C1 segment of cervical spinal cord (tissue), 14 donors: ENCODE results near the gene SCN5A.

Experiments used
- DNase-seq, 14 donors: peaks; one replicate each; lab custom pipeline; 2025; lab: John Stamatoyannopoulos, UW

The SCN5A gene

DNA sequence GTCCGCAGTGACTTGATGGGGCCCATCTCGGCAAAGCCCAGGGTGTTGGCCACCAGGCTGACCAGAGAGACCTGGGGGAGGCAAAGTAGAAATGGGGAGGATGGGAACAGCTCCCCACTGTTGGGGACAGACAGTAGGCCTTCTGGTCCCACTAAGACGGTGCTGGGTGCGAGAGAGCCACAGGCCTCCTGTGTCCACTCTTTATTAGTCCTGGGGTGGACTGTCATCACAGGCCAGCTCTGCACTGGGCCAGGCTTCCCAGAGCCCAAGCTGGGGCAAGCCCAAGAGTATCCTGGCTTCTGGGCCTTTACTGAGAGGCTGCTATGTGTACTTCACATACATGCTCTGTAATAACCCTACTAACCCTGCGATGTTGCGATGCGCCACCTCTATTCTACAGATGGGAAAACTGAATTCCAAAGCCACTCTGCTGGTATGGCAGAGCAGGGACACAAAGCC is 87.0 kb downstream of the SCN5A start:
- no peak for DNase-seq

DNA sequence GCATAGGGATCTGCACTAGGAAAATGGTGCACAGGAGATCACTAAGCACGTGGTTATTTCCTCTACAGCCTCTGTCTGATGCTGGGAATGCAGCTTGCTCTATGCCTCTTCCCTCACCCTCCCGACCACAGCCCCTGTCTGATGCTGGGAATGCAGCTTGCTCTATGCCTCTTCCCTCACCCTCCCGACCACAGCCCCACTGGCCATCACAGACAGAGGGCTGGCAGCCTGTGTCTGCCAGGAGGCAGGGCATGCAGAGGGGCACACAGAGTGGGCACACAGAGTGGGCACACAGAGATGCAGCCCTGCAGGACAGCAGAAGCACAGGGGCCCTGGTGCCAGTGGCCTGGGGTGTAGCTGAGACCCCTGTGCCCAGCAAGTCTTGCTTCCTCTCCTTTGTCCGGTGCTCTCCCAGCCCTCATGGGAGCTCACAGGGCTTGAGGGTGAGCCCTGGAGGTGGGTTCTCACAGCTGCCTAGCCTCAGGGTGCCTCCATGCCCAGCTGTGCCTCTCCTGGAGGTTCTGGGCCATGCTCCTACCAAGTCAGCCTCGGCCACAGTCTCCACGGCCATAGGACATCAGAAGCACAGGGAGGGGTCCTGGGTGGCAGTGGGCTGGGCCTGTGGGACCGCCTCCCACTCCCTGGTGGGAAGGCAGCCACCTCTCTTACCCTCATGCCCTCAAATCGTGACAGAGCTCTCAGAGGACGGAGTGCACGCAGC is 87.6 kb downstream of the SCN5A start:
- DNase-seq = no peak

DNA sequence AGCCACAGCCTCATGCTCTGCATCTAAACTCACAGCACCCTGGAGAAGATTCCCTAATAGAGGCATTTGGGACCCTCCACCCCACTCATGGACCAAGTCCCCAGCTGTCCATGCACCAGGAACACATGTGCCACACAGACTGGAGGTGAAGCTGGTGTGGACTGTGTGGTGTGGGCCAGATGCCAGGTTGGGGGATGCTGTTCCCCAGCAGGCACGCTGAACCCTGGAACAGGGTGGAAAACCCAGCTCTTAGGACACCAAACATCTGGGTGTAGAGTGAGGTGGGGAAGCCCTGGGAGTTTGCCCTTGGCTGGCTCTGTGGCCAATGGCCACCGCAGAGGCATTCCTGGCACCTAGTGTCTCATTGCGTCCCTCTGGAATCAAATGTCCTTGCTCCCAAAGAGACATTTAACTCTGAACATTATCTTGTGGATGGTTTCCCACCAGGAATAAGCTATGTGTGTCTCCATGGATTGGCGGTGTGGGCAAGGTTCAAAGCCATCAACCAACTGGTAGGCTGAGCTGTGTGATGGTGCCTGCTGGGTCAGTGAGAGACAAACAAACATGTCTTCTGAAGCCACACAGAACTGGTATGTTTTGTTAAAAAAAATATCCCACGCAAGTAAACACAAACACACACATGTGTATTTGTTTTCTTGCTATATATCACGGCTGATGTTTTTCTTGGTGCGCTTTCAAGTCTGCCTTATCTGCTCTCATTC is 88.3 kb downstream of the SCN5A start:
- no peak for DNase-seq

DNA sequence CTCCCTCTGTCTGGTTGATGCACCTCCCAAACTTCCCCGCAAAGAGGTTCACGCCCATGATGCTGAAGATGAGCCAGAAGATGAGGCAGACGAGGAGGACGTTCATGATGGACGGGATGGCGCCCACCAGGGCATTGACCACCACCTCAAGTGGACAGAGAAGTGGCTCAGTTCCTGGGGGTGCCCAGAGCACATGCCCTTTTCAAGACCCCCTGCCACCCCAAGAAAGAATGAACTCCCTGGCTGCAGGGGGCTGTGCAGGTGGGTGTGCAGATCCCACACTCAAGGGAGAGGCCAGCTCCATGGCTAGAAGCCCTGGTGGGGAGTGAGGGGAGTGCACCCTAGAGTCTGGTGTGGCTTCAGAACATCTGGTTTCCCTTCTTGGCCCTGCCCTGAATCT is 89.2 kb downstream of the SCN5A start:
- DNase-seq = no peak

DNA sequence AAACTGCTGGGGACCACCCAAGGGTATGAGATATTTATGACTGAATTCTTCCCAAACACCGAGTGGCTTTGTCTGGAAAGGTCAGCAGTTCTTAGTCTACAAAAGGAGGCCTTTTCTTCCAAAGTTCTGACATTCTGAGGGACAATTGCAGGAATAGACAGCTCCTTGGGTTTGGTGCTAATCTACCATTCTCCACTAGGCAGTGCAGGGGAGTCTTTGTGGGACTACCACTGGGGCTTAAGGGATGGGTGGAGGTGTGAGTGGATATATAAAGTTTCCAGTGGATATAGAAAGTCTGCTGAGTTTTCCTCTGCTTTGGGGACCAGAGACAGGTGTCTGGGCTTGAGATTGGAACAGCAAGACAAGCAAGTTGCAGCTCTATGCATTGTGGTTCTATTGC is 90.6 kb downstream of the SCN5A start:
- no peak for DNase-seq

DNA sequence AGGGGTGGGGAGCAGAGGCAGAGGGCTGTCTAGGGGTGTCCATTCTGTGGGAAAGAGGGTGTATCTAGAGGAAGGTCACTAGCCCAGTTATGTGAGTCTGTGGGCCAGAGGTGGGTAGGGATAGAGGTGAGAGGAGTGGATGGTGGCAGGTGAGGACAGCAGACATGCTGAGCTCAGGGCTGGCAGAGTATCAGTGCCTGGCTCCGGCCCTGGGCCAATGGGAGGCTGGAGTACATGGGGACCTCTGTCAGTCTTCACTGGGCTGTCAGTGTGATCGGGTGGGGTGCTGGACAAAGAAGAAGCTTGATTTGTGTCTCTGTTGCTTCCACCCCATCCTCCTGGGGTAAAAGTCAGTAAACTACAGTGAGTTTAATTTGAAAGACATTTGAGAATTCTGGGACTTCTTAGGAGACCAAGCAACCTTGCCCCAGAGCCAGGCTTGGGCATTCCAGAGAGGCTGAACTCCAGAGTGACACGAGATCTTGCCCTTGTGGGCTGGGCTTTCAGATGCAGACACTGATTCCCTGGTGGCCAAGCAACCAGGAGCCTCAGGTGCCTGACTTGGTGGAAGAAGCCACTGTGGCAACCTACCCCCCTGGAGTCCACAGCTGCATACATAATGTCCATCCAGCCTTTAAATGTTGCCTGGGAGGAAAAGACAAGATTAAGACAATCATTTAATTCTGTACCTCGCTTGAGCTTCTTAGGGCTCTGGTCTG is 92.7 kb downstream of the SCN5A start:
- DNase-seq = no peak

DNA sequence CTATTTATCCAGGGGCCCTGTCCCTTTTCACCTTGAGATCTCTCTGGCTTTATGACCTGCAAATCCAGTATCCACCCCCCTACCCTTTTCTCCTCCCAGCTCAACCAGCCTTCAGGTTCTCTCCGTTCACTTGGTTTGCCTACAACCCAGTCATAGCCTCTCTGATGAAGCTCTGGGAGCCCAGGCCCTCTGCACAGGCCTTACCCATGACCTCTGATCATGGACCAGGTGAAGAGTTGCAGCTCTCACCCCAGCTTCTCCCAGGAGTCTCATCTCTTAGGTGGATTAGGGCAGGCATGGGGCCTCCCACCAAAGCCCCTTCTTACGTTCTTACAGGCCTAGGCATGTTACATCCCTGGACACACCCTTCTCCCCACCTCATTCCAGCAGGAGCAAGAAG is 93.6 kb downstream of the SCN5A start:
- DNase-seq = no peak

DNA sequence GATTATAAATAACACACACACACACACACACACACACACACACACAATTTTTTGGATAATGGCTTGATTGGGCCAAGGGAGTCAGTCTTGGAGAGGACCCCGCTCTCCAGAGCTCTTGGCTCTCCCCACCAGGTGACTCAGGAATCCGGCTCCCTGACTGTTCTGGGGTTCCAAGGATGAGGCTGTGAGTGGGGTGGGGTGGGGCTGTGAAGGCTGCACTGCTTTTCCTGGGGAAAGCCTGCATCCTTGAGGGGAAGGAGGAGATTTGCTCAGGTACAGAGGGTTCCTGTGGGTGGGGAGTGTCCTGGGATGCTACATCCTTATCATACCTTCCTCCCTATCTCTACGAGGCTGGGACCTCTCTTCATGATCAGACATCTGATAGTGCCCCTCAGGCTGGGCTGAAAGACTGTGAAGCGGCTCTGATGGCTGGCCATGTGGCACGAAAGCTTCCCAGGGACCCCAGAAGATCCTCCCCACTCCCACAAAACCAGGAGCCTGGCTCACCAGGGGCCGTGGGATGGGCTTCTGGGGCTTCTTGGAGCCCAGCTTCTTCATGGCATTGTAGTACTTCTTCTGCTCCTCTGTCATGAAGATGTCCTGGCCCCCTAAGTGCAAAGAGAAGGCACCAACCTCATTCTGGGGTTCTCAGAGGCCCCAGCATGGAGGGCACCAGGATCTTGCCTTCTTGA is 94.2 kb downstream of the SCN5A start:
- no peak for DNase-seq

DNA sequence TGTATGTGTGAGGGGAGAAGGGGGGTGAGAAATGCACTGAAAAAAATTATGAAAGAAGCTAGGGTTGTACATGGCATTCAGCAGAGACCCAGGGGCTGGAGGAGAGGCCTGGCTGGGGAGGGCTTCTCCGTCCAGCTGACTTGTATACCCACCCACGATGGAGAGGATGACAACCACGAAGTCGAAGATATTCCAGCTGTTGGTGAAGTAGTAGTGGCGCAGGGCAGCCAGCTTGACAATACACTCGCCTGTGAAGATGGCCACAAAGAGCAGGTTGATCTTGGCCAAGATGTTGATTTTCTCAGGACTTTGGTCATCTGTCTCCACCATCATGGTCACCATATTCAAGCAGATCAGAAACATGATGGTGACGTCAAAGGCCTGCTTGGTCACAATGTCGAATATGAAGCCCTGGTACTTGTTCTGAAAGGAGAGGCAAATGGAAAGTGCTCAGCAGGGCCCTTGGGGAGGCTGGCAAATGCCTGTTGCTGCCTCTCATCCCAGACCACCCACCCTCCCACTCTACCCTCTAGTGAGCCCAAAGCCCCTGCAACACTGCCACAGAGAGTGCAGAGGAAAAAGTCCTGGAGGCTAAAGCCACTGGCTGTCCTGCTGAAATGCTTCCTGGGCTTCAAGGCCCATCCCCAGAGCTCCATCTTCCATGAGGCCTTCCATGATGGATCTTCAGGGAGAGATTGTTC is 95.2 kb downstream of the SCN5A start:
- no peak for DNase-seq

DNA sequence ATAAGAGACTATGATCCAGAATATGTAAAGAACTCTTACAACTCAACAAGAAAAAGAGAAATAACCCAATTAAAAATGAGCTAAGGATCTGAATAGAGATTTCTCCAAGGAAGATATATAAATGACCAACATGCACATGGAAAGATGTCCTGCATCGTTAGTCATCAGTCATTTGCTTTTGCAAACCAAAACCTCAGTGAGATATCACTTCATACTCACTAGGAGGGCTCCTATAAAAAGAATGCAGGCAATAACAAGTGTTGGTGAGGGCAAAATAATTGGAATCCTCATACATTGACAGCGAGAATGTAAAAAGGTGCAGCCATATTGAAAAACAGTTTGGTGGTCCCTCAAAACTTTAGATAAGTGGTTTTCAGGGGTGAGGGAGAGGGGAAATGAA is 96.4 kb downstream of the SCN5A start:
- no peak for DNase-seq

DNA sequence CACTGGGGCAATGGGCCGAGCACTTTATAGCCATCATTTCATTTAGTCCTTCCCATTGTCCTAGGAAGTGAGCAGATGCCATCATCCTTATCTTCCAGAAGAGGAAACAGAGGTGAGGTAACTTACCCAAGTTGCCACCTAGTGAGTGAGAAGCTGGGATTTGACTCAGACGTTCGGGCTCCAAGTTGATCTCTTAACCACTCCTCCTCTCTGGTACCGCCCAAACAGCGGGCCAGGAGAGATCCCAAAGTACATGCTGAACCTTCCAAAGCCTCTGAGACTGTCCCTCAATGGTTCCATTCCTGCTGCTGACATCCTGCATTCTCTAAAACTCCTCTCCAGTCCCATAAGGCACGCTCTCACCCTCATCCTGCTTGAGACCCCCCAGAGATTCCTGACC is 97.1 kb downstream of the SCN5A start:
- no peak for DNase-seq

DNA sequence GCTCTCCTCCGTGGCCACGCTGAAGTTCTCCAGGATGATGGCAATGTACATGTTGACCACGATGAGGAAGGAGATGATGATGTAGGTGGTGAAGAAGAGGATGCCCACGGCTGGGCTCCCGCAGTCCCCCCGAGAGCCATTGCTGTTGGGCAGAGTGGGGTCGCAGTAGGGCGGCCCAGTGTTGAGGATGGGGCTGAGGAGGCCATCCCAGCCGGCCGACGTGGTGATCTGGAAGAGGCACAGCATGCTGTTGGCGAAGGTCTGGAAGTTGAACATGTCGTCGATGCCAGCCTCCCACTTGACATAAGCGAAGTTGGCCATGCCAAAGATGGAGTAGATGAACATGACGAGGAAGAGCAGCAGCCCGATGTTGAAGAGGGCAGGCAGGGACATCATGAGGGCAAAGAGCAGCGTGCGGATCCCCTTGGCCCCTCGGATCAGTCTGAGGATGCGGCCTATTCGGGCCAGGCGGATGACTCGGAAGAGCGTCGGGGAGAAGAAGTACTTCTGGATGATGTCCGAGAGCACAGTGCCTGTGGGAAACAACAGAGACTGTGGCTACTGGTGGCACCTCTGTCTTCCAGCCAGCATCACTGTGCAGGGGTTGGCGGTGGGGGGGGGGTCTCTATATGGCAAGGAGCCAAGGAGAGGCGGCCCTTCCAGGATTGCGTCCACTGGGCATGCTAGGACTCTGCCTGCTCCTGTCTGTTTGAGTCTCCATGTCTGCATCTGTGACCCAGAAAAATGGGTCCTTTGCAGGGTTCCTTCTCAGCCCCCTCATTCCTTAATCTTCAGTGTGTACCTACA is 98.3 kb downstream of the SCN5A start:
- no peak for DNase-seq

DNA sequence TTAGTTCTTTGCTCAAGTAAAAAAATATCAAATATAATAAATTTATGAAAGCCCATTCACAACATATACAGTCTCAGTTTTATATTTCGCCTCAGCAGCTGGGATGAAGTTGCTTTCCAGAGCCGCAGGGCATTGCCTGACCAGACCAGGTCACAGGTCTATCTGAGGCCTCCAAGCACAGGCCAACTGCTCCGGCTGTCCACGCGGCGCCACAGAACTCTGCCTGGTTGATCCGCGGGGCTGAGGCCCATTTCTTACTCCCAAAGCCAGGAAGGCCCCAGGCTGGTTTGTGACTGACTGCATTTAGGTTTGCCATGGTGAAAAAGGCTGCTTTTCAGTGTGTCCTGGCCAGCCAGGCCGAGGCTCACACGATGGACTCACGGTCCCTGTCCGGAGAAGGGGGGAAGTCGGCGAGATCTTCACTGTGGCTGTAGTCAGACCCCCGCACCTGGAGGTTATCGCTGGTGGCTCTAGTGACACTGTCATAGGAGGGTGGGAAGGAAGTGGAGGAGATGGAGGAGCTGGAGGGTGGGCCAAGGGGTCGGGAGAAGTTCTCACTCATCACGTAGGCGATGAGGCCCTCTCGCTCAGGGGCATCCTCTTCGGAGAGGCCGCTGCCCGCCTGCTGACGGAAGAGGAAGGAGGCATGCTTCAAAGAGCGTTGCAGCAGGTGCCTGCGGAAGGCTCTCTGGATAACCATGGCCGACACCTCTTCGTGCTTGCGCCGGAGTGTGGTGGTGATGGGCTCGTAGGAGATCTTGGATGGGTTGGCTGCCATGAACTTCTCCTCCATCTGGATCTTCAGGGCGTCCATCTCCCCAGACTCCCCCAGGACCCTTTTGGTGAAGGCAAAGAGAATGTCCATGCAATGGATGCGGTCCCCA is 99.3 kb downstream of the SCN5A start:
- DNase-seq = no peak

DNA sequence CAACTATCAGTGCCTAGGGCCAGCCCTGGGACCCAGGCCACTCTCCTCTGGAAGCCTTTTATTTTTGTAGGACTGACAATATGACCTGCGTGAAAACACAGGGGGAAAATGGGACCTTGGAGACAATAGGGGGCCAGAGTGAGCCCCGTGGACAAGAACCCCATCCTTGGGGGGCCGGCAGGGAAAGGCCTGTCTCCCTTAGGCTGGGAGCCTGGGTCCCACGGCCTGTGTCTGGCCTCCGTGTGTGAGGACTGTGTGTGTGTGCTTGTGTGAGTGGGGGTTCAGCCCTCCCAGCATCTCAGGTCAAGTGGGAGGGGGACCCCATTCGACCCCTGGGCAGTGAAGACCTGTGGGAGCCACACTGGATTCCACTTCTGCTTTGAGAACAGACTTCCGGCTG is 100.0 kb downstream of the SCN5A start:
- no peak for DNase-seq

DNA sequence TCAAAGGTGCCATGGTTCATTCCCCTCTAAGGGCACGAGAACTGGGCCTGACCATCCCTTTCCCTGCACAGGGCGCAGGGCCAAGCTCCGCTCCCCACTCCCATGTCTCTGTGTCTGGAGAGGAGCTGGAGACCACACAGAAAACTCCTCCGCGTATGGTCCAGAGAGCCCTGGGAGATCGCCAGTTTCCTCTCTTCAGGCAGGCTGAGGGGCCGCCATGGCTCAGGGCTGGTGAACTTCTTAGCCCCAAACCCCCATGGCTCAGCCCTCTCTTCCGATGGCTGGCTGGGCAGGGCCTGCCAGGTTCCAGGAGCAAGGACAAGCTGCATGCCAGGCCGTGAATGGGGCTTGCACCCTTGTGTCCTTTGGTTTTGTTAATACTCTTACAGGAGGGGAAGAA is 100.4 kb downstream of the SCN5A start:
- DNase-seq = no peak

DNA sequence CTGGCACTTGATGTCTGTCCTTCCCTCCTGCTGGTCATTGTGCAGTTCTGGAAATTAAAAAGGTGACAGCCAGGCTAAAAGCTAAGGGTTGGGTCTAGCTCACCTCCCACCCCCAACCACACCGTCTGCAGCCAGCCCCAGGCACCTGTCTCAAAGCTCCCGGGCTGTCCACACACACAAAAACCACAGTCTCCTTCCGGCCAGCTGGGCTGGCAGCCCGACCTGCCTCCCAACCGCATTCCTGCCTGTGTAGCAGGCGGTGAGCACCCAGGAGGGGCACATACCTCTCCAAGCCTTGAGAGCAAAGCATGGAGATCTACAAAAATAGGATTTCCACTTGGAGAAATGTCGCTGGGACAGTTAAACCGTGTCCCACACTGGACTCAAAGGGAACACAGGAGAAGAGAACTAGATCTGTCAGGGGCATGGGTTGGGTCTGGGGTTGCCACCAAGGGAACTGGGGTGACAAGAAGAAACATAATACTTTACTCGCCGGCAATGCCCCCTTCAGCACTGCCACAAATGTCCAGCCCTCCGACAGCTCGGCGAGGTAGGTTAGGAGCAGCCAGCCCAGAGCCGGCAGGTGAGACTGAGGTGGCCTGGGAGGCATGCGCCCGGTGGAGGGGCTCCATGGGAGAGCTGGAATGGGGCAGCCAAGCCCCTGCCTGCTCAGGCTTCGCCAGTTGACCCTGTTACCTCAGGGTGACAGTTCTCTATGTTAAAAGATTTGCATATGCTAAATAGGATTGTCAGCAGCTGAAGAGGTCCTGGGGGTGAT is 101.1 kb downstream of the SCN5A start:
- DNase-seq = no peak

DNA sequence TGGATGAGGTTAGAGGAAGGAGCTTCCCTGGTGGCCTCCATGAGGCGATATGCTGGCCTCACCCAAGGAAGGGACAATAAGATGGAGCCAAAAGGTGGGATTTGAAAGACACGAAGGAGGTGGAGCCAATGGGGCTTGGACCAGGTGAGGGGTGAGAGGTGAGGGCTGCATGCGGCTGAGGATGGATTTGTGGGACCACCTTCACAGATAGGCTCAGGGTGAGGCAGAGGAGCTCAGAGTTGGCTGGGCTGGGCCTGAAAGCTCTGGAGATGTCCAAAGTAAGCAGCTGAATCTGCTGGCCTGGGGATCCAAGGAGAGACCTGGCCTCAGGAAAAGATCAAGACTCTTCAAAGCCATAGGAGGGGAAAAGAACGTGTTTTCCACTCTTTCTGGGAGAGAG is 103.5 kb downstream of the SCN5A start:
- no peak for DNase-seq

DNA sequence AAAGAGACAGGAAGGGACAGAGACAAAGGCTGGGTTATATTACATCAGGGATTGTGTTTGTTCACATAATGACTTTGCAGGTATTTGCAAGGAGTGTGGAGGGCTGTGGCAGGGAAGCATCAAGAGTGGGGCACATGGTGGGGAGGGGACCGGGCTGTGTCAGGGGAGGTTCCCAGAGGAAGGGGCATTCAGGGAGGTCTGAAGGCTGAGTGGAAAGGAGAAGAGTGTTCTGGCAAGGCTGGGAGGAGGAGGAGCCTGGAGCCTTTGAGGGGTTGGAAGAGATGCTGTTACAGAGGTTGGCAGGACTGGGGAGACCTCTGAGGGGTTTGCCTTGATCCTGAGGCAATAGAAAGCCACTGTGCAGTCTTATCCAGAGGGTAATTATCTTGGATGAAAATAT is 103.9 kb downstream of the SCN5A start:
- DNase-seq = no peak

DNA sequence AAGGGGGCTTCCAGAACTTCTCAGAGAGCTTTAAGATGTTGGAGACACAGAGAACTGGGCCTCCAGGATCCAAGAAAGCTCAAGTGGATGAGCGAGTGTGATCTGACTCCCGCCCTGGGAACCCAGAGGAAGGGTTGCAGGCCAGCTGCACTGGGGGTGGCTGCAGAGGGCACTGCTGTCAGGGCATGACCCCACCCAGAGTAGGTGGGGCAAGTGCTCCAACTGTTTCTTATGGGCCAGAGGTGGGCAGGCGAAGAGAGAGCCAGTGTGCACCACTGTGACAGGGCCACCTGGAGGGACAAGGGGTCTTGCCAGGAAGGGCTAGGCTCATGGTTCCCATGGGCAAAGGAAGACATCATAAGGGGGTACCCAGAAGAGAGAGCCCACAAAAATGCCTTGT is 104.6 kb downstream of the SCN5A start:
- no peak for DNase-seq
